ENCODE measurements around the gene MAP1LC3B. TPM values are rescaled to one million over a fixed set of nuclear protein-coding genes. Genes with fewer than 3 reads are reported as not detected.

MAP1LC3B gene
- polyA plus RNA-seq, 2 of the 4 experiments (the other 2 are of a cell fraction) = 52.3 to 94.1 TPM

- ChIA-PET POLR2A (no interaction called here), CTCF (interaction anchor here (0.6 to 2.1 kb wide), 6 partner anchors 9 to 292 kb away, joined by 3 to 7 read pairs (median 3); no protein-coding TSS in a partner anchor)
- H3K9me3 ChIP-seq = no peaks in the 10 kb centered on the region
- TF ChIP-seq JUN (IDR thresholded peaks at IDR 0.05) = no peak
- TF ChIP-seq RNF2 (IDR thresholded peaks at IDR 0.05; ENCODE audit: borderline replicate concordance, low read depth) = no peak
- no peak for TF ChIP-seq USF2 (IDR thresholded peaks at IDR 0.05)
- no peak for TF ChIP-seq TP53 (CRISPR knock-in tag; IDR thresholded peaks at IDR 0.05)
- TF ChIP-seq MAZ (IDR thresholded peaks at IDR 0.05; ENCODE audit: borderline replicate concordance, low read depth, low read length) = no peak
- TF ChIP-seq EP300 (IDR thresholded peaks at IDR 0.05) = no peak
- TF ChIP-seq MYC (IDR thresholded peaks at IDR 0.05; ENCODE audit: borderline replicate concordance, low read length) = no peak
- TF ChIP-seq ZFP36 (IDR thresholded peaks at IDR 0.05; ENCODE audit: borderline replicate concordance, partially characterized antibody) = no peak
- TF ChIP-seq CHD4 (IDR thresholded peaks at IDR 0.05; ENCODE audit: borderline replicate concordance) = no peak
- no peak for FAIRE-seq
- WGBS (ENCODE audit: missing lambda C conversion rate) = 86% methylated on average over 11 of the region's 11 CpGs
- H3K4me1 ChIP-seq = no peaks in the 10 kb centered on the region
- DNase-seq (ENCODE audit: low read depth in 1 of 2, low spot score in 1 of 2) = no peak
- no peak for ATAC-seq
- H3K4me3 ChIP-seq = no peak overlapping the region
- H3K4me2 ChIP-seq = no peak overlapping the region
- H3K27ac ChIP-seq = no peak overlapping the region
Measured at GRCh38 chr16:87343753-87344050, 48.4 kb upstream of the MAP1LC3B start.

GRCh38 chr16:87344165-87344930, 47.8 kb upstream of the MAP1LC3B start:
- H3K4me1 ChIP-seq = no peaks in the 10 kb centered on the region
- H3K27ac ChIP-seq = no peak overlapping the region
- 92% methylated on average over 32 of the region's 34 CpGs for WGBS (ENCODE audit: missing lambda C conversion rate)
- no peak overlapping the region for H3K4me2 ChIP-seq
- TF ChIP-seq E2F6 (IDR thresholded peaks at IDR 0.05; ENCODE audit: borderline replicate concordance, low read depth) (no peak), NFE2L2 (conservative IDR thresholded peaks at IDR 0.05; ENCODE audit: low read length) (no peak), ZFP36 (IDR thresholded peaks at IDR 0.05; ENCODE audit: borderline replicate concordance, partially characterized antibody) (no peak), HDAC2 (IDR thresholded peaks at IDR 0.05) (no peak), HES2 (IDR thresholded peaks at IDR 0.05) (no peak), HOXB5 (CRISPR knock-in tag; IDR thresholded peaks at IDR 0.05) (no peak), JUNB (IDR thresholded peaks at IDR 0.05) (no peak), EHF (CRISPR knock-in tag; IDR thresholded peaks at IDR 0.05) (no peak), MAX (IDR thresholded peaks at IDR 0.05) (no peak), REST (IDR thresholded peaks at IDR 0.05) (no peak), ELK1 (IDR thresholded peaks at IDR 0.05; ENCODE audit: low read depth, low read length) (no peak), BHLHE40 (IDR thresholded peaks at IDR 0.05; ENCODE audit: low read depth, low read length) (no peak), ZNF302 (CRISPR knock-in tag; IDR thresholded peaks at IDR 0.05) (no peak), EHMT2 (IDR thresholded peaks at IDR 0.05; ENCODE audit: low read depth) (no peak)
- H3K4me3 ChIP-seq = no peak overlapping the region
- ChIA-PET CTCF (interaction anchor here (1.0 to 2.1 kb wide), 5 partner anchors 10 to 291 kb away, joined by 3 to 7 read pairs (median 3); no protein-coding TSS in a partner anchor), POLR2A (no interaction called here)
- no peak for FAIRE-seq
- H3K9me3 ChIP-seq = no peaks in the 10 kb centered on the region
- ATAC-seq = no peak
- no peak for DNase-seq (ENCODE audit: low read depth in 1 of 2, low spot score in 1 of 2)

Data from A549 (cell line).